Renal cortical epithelial cell (primary cell): ENCODE measurements around the gene TGFBR1. TPM values are rescaled to one million over a fixed set of nuclear protein-coding genes. Genes with fewer than 3 reads are reported as not detected.

Source experiments
- DNase-seq: peaks from one replicate; pipeline ENCODE4 v3.0.0-alpha.2; 2011; ENCODE audit warnings: low read depth
- total RNA-seq: library from RNA; depleted of rRNA; stranded (reverse); fragments of >200 nt; gene quantifications from 2 replicates; pipeline ENCODE4 v1.2.3, GENCODE V29; 2014

Gene TGFBR1
- 209 and 317 TPM in 2 replicates for total RNA-seq

DNA sequence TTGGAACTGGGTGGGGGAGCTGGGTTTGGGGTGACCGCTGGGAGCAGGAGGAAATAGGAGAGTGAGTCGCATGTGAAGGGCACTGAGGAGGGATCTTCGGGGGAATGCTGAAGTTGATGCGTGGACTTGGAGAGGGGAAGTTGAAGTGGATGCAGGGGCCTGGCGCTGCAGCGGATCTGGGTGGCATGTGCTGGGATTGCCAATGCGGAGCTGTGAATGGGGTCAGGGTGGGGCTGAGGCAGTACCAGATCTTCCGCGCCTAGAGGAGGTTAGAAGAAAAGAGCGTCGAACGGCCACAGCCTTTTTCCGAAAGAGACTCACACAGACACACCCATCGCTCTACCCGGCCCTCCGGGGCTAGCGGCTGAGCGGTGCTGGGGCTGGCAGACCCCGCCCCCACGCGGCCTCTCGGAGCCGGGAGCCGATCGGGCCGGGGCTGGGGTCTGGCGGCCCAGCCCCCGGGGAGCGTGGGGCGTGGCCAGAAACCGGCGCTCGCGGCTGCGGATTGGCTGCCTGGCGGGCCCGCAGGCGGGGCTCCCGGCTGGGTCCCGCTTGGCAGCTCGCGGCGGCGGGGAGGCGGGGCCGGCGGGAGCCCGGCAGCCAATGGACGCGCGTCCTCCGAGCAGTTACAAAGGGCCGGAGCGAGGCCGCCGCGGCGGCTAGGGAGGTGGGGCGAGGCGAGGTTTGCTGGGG is at the start of gene TGFBR1:
Gene TGFBR1 (plus strand): TSS at position 655 of the 693 bp plus-strand sequence. CDS start 93 bp downstream, outside the sequence.
- DNase-seq, result peak; percentile 69

DNA sequence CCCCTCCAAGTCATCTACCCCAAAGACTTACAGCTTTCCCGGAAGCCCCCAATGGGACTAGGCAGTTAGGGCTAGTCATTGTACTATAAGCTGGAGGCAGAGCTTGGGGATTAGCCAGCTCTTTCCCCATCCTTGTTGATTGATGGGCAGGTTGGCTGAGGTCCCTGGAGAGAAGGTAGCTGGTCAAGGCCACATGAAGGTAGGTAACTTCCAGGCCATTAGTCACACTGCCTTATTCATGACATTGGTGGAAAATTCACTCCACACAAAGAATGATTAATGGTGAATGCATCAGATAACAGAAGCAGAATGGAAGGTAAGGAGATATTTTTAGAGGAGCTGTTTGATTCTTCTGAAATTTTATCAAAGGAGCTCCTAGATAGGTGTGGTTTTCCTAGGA is 49.5 kb upstream of the TGFBR1 start:
- peak; percentile 85 for DNase-seq

DNA sequence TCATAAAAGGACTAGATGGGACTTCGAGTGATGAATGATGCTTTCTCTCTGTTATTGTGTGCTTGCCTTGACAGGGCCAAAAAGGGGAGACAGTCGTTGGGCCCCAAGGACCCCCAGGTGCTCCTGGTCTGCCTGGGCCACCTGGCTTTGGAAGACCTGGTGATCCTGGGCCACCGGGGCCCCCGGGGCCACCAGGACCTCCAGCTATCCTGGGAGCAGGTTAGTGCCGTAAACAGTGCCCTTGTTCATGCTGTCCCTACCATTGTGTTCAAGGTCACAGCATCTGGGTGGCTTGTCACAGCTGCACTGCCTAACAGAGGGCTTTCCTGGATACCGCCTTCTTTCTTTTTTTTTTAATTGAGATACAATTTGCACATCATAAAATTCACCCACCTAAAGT is 48.7 kb upstream of the TGFBR1 start:
- no peak for DNase-seq

GRCh38 chr9:99056886-99057664 is 47.8 kb upstream of the TGFBR1 start:
- DNase-seq, result peak; percentile 72

DNA sequence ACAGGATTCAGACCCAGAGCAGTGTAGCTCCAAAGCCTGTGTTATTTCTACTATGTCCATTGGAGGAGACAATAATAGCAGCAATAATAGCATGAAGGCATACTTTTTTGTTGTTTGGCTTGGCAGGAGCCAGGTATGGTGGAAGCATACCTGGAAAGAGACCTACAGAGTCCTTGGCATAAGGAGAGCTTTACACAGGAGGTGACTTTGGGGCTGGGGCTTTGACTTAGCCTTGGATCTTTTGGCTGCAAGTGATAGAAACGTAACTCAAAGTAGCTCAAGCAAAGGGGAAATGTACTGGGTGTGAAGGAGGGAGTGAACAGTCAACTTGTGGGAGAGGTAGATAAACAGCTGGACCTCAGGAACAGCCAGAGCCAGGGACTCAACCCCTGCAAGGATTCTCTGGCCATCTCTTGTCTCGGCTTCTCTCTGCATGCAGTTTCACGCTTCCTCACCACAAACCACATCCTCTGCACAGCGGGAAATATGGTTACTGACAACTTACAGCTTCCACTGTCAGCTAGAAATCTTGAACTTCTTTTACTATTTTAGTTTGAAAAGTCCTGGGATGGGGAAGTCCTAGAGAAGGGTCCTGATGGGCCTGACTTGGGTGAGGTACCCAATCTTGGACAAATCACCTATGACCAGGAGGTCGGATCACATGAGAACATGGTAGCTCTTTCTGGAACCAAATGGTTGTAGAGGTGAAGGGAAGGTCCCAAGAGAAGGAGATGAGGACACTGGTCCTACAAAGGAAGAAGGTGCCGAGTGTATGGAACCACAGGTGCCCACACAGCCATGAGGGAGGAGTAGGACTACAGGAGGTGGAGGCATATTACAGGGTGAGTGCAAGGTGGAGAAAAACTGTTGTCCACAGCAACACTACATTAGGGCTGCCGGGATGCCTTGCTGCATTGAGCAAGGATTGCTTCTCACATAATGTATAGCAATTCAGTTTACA is 47.0 kb upstream of the TGFBR1 start:
- DNase-seq, result peak; percentile 53

- DNase-seq, result no peak
These were observed 45.7 kb upstream of the TGFBR1 start for GRCh38 chr9:99058964-99059921.

GRCh38 chr9:99060621-99061020 is 44.3 kb upstream of the TGFBR1 start:
- DNase-seq, result no peak

DNA sequence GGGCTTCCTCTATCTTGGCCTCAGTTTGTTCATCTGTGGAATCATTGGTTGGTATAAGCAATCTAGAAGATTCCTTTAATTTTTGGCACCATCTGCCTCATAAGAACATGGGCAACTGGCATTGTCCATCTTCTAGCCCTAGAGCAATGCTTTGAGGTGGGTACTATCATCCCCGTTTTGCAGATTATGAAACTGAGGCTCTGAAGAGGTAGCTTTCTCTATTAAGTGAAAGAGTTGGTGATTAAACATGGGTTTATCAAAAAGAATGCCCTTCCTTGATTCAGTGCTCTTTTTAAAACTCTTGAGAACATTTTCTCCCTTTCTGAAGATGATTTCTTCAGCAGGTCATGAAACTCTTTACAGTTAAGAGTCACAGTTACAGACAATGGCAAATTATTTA is 42.4 kb upstream of the TGFBR1 start:
- DNase-seq, result no peak

DNA sequence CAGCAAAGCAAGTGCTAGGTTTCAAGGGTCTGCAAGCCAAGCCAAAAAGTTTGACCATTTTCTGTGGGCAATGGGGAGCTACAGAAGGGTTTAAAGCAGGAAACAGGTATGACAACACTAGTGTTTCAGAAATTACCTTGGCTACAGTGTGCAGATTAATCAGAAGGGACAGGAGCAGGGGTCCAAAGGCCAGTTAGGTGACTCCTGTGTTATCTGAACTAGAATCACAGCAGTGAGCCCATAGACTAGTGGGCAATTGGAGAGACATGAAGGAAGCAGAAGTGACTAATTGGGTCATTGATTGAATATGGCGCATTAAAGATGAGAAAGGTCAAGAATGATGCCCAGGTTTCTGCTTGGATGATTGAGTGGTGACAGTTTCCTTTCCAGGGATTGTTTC is 41.4 kb upstream of the TGFBR1 start:
- DNase-seq, result no peak

GRCh38 chr9:99066571-99066970 is 38.3 kb upstream of the TGFBR1 start:
- no peak for DNase-seq

- no peak for DNase-seq
These were observed 35.8 kb upstream of the TGFBR1 start for GRCh38 chr9:99069075-99069474.

GRCh38 chr9:99069546-99069945 is 35.4 kb upstream of the TGFBR1 start:
- no peak for DNase-seq

GRCh38 chr9:99070681-99071080 is 34.2 kb upstream of the TGFBR1 start:
- no peak for DNase-seq

DNA sequence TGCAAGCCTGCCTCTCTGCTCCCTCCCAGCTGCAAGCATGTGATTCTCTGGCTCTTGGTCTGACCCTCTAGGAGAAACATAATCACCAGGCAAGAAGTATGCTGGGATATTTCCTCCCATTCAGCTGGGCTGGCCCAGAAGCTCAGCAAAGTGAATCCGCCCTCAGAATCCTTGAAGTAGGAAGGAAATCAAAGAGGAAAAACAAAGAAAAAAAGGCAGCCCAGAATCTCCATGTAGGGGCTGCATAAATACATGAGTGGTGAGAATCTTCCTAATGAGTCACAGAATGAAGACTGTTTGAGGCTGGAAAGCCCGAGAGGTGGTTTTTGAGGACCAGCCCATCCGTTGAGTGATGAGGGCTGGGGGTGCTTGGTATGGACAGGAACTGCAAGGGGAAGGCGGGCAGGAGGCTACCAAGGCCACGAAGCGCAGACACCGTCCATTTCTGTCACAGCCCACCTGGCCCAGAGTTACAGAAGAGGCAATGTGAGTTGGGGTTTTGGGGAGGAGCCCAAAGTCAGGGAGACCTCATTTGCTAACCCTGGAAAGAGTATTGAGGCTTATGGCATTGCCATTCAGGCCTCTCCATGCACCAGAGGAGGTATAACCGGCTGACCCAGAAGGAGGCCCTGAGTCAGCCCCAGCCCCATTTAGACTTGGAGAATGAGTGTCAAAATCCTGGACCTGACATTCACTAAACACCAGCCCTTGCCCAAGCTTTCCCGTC is 33.4 kb upstream of the TGFBR1 start:
- peak; percentile 30 for DNase-seq

DNA sequence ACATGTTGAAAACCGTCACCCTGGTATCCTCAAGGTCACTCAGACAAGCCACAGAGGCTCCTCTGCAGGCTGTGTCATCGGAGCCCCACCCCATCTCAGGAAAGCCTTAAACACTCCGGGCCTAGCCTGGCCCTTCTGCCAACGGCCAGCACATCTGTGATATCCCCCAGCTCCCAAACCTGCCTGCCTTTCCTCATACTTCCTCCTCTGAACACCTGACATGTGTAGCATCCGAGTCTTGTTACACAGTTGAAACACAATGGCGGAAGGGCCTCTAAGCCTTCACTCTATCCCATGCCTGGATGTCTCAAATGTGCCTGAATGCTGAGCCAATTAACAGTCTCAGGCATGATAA is 32.9 kb upstream of the TGFBR1 start:
- DNase-seq, result no peak

DNA sequence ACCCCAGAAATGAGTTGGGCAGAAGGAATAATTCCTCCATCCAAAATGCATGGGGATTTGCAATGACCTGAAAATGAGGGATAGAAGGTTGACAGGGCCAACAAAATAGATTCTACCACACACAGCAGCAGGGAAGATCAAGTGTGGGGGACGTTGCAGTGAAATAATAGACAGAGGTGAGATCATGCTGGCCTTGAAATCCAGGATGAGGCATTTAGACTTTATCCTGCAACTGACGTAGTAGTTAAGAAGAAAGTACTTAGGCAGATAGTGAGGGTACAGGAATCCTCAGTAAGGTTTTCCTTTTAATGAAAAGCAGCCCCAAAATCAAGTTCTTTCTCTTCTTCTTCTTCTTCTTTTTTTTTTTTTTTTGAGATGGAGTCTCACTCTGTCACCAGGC is 31.6 kb upstream of the TGFBR1 start:
- DNase-seq, result no peak

DNA sequence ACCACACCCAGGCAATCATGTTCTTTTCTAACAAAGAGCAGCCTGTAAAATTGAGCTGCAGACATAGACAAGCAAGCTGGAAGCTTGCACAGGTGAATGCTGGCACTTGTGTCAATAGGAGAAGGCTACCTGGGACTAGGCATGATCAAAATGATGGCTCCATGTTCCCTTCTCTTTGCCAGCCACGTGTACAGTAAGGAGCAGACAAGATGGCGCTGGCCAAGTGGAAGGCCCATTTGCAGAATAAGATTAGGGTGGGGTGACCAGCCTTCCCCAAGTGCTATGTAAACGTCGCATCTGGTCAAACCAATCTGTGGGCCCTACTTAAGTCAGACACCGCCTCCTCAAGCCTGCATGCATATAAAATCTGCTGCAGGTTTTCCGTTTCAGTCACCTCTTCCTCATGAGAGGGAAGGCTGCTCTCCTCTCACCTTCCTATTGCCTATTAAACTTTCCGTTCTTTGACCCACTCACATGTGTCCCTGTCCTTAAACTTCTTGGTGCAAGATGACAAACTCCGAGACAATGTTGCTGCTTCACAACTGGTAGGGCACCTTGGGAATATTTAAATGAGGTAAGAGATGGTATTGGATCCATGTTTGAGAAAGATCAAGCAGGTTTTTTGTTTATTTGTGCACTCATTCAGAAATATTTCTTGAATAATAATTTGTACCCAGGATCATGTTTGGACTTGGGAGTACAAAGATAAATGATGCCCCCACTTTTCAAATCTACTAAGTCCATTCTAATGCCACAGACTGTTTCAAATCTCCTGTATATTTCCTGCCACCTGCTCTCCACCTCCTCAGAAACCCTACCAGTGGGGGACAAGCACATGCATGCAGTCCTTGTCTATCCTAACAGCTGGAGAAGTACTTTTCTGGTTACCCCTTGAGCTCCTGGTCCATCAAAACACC is 30.7 kb upstream of the TGFBR1 start:
- DNase-seq, result no peak

GRCh38 chr9:99074902-99075245 is 30.0 kb upstream of the TGFBR1 start:
- DNase-seq, result no peak

DNA sequence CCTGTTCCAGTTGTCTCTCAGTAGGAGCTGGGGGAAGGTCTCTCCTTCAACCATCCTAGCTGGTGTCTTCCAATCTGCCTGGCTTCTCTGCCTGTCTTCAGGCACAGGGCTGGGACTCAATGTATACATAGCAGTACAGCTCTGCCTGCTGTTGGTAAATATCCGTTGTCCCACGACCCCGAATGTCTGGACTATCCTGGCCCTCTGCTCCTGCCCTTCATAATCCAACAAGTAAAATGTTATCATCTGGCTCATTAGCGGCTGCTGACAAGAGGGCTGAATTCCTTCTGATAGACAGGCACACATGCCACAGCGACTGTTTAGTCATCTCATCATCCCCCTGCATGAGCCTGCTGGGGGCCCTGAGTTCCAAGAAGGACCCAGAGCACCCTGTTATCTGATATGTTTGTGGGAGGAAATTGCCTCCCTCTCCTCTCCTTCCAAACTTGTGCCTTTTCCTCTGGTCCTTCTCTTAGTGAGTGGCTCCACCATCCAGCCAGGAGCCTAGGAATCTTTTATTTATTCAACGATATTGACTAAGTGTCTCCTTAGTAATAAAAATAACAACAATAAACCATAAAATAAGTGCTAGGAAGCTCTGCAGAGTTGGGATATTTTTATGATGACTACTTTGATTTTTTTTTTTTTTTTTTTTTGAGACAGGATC is 29.5 kb upstream of the TGFBR1 start:
- DNase-seq, result no peak
